A549 (cell line): ENCODE data around the gene ENKUR.

ENCODE experiments used
- BCL3 ChIP-seq: fragments of >200 bp; sonication (Bioruptor Twin); formaldehyde crosslinking; IDR thresholded peaks from 3 replicates; pipeline ENCODE4 v1.6.1; 2016
- CTCF ChIP-seq: fragments of >200 bp; sonication (Bioruptor Twin); formaldehyde crosslinking; IDR thresholded peaks from 3 replicates; pipeline ENCODE4 v1.5.1; 2016
- EHMT2 ChIP-seq: fragments of 200-600 bp; sonication (generic); IDR thresholded peaks from 2 replicates; pipeline ENCODE4 v1.6.1; 2016; ENCODE audit warnings: antibody characterized with exemption, low read depth, mild to moderate bottlenecking, moderate library complexity
- EP300 ChIP-seq, 2 experiments: fragments of >200 bp; sonication (Bioruptor Twin); formaldehyde crosslinking; IDR thresholded peaks; 2 replicates in 1 of 2; 3 replicates in 1 of 2; pipeline ENCODE4 v1.6.1; 2016 to 2017
- ESRRA ChIP-seq: fragments of 150-350 bp; IDR thresholded peaks from 2 replicates; pipeline ENCODE4 v1.6.1; 2014; ENCODE audit warnings: mild to moderate bottlenecking, low read length, borderline replicate concordance
- FOSL2 ChIP-seq, 2 experiments: fragments of 450-650 bp in 1 of 2; fragments of >200 bp in 1 of 2; sonication (Bioruptor Twin) in 1 of 2; formaldehyde crosslinking; IDR thresholded peaks; 2 replicates each; pipeline versions ENCODE4 v1.5.0 to v1.6.1; 2016 to 2020; ENCODE audit warnings: mild to moderate bottlenecking in 1 of 2, moderate library complexity in 1 of 2
- HDAC2 ChIP-seq: fragments of 200-600 bp; sonication (generic); IDR thresholded peaks from 2 replicates; pipeline ENCODE4 v1.6.1; 2016
- NFE2L2 ChIP-seq: fragments of 150-350 bp; conservative IDR thresholded peaks from 2 replicates; pipeline ENCODE4 v1.6.1; 2014; ENCODE audit warnings: low read length
- PBX3 ChIP-seq: IDR thresholded peaks from 2 replicates; pipeline ENCODE4 v1.6.1; 2012
- POLR2A ChIP-seq: IDR thresholded peaks from 2 replicates; pipeline ENCODE4 v1.6.1; 2012; ENCODE audit warnings: mild to moderate bottlenecking, low read length
- REST ChIP-seq: fragments of 200-600 bp; sonication (generic); IDR thresholded peaks from 2 replicates; pipeline ENCODE4 v1.6.1; 2016; ENCODE audit warnings: antibody characterized with exemption, mild to moderate bottlenecking, moderate library complexity
- USF2 ChIP-seq: fragments of 450-650 bp; IDR thresholded peaks from 2 replicates; pipeline ENCODE4 v1.6.1; 2014; ENCODE audit warnings: antibody characterized with exemption

GRCh38 chr10:25014579-25014978, 1.4 kb downstream of the ENKUR start:
- no peak for TF ChIP-seq NFE2L2
- TF ChIP-seq CTCF, result no peak
- no peak for TF ChIP-seq POLR2A
- no peak for TF ChIP-seq REST
- no peak for TF ChIP-seq USF2
- no peak for TF ChIP-seq PBX3
- no peak for TF ChIP-seq EP300 (IDR thresholded peaks at IDR 0.05)
- TF ChIP-seq HDAC2, result no peak
- no peak for TF ChIP-seq ESRRA
- TF ChIP-seq BCL3, result no peak
- TF ChIP-seq FOSL2 (IDR thresholded peaks at IDR 0.05), result no peak
- no peak for TF ChIP-seq FOSL2 (CRISPR knock-in tag; IDR thresholded peaks at IDR 0.05)
- no peak for TF ChIP-seq EHMT2
